ENCODE measurements around the gene KIAA1328. TPM values are rescaled to one million over a fixed set of nuclear protein-coding genes. Genes with fewer than 3 reads are reported as not detected.

KIAA1328 gene
- total and polyA plus RNA-seq, 8 donors: 8.4 to 27.6 (median 22.9) TPM

DNA sequence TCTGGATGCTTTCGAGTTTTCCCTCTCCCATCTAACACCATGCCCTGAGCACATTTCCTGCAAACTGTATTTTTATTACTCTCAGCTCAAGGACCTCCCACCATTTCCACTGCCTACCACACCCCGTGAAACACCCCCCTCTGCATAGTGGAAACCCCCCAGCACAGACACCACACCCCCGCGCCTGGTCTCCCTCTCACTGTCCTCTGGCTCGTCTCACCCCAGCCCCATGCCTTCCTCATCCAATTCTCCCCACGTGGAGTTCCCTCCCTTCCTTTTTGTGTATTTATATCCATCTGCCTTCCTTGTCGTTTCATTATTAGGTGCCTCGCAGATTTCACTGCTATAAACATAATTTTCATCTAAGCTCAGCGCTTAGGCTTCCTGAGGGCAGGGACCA is 429.2 kb downstream of the KIAA1328 start:
- Histone ChIP-seq H3K27ac (no peak overlapping the region), H3K4me3 (no peak overlapping the region), H3K36me3 (no peaks in the 10 kb centered on the region), H3K27me3 (peaks cover 12 to 64% of the 10 kb centered on the region in 2 donors), H3K9me3 (no peaks in the 10 kb centered on the region), H3K4me1 (peaks cover 0 to 15% of the 10 kb centered on the region in 2 donors)
- intact Hi-C loops (cut with DNase I): no loop called here
- DNase-seq: no peak
- ATAC-seq: no peak
- TF ChIP-seq, protein P1, sequence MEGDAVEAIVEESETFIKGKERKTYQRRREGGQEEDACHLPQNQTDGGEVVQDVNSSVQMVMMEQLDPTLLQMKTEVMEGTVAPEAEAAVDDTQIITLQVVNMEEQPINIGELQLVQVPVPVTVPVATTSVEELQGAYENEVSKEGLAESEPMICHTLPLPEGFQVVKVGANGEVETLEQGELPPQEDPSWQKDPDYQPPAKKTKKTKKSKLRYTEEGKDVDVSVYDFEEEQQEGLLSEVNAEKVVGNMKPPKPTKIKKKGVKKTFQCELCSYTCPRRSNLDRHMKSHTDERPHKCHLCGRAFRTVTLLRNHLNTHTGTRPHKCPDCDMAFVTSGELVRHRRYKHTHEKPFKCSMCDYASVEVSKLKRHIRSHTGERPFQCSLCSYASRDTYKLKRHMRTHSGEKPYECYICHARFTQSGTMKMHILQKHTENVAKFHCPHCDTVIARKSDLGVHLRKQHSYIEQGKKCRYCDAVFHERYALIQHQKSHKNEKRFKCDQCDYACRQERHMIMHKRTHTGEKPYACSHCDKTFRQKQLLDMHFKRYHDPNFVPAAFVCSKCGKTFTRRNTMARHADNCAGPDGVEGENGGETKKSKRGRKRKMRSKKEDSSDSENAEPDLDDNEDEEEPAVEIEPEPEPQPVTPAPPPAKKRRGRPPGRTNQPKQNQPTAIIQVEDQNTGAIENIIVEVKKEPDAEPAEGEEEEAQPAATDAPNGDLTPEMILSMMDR (IDR thresholded peaks at IDR 0.05): no peak

DNA sequence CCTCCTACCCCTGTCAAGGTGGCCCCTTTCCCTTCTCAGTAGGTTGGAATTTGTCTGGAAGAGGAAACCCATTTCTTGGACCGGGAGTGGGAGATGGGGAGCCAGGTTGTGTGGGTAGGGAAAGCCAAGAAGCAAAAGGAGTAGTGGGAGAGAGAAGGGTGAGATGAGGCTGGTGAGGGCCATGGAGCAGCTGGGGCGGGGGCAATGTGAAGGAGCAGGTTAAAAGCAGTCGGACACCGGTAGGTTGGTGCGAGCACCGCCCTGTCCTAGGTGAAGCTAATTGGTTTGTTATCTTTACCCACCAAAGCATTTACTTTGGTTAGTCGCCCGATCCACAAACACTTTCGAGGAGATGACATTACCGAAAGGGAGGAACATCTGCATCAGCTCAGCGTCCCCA is 429.9 kb downstream of the KIAA1328 start:
- no peak overlapping the region for H3K4me3 ChIP-seq
- no peaks in the 10 kb centered on the region for H3K36me3 ChIP-seq
- ATAC-seq: no peak
- no peak overlapping the region for H3K27ac ChIP-seq
- H3K9me3 ChIP-seq: no peaks in the 10 kb centered on the region
- H3K27me3 ChIP-seq: peaks cover 6 to 57% of the 10 kb centered on the region in 2 donors
- H3K4me1 ChIP-seq: peaks cover 0 to 10% of the 10 kb centered on the region in 2 donors
- intact Hi-C loops (cut with DNase I): no loop called here
- no peak for DNase-seq
- TF ChIP-seq, protein P1 (IDR thresholded peaks at IDR 0.05): no peak

DNA sequence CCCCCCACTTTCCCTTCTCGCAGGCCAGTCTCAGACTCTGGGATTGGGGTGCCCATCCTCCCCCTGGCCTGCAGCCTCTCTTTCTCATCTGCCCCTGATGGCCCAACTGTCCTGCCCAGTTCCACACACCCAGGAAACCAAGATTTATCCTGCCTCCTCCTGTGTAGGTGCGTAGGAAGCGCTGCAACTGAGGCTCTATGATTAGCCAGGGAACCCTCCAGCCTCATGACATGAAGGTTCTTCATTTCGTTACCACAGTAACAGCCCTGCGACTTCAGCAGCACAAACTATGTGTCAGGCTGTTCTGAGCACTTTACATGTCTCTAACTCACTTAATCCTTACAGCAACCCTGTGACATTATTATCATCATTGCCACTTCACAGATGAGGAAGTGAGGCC is 430.8 kb downstream of the KIAA1328 start:
- intact Hi-C loops (cut with DNase I): no loop called here

DNA sequence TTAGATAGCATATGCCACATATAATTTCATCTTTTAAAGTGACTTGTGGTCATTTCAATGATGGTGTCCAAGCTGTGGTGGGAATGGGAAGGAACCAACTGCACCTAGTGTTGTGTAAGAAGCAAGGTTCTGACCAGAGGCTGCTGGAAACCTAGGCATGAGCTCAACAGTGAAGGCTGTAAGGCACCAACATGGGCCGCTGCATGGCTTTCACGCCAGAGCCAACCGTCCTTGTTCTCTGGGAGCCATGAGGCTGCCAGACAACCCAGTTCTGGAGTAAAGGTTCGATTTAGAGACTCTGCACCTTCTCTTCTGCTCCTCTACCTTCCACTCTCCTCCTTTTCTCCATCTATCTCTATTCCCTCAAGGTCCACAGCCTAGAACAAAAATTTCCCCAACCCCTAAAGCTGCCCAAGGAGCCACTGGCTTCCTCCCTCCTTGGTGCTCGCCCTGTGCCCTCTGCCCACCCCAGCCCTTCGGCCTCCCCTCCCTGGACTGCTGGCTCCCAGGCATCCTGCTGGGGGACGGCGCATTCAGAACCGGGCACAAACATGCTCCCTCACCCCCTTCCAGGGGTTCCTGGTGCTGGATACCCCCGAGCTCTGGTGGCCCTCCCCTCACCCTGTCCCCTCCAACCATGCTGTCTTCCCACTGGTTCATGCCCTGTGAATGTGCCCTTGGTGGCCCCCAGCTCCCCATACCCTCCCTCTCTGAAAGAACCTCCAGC is 431.6 kb downstream of the KIAA1328 start:
- Histone ChIP-seq H3K4me3 (no peak overlapping the region), H3K27ac (no peak overlapping the region), H3K4me1 (no peaks in the 10 kb centered on the region), H3K27me3 (peaks cover 0 to 44% of the 10 kb centered on the region in 2 donors), H3K9me3 (no peaks in the 10 kb centered on the region), H3K36me3 (no peaks in the 10 kb centered on the region)
- intact Hi-C loops (cut with DNase I): no loop called here
- DNase-seq: no peak
- ATAC-seq: no peak
- TF ChIP-seq, protein P1 (IDR thresholded peaks at IDR 0.05): no peak

More for the DNA sequence above, 430.8 kb downstream of the KIAA1328 start:
- no peaks in the 10 kb centered on the region for H3K9me3 ChIP-seq
- H3K27me3 ChIP-seq: peaks cover 0 to 48% of the 10 kb centered on the region in 2 donors
- no peak overlapping the region for H3K27ac ChIP-seq
- no peaks in the 10 kb centered on the region for H3K36me3 ChIP-seq
- TF ChIP-seq, protein P1 (IDR thresholded peaks at IDR 0.05): no peak
- H3K4me1 ChIP-seq: peaks cover 0 to under 1% of the 10 kb centered on the region in 2 donors
- DNase-seq (no peak), ATAC-seq (no peak)
- no peak overlapping the region for H3K4me3 ChIP-seq

DNA sequence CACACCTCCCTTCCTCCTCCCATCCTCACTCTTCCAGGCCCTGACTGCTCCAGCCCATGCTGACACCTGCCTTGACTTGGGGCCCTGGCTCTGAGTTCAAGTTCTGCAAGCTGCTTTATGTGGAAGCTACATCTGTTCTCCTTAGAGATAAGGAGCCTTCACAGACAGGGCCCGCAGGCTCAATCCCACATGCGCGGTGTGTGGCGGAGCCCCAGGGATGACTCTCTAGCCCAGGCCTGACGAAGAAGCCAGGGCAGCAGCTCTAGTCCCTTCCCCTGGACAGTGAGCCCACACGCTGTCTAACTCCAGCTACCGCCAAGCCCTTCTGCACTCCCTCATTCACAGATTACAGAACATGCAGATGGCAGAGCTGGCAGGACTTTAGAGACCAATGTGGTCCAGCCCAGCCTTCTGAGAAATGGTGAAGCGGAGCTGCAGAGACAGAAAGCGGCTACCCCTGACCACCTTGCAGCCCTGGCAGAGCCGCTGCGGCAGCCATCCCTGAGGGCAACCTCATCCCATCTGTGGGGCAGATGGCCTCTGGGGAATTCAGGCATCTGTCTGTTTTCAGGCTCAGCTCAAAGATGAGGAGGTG is 432.4 kb downstream of the KIAA1328 start:
- TF ChIP-seq, protein P1 (IDR thresholded peaks at IDR 0.05): no peak
- intact Hi-C loops (cut with DNase I): no loop called here
- Histone ChIP-seq H3K9me3 (no peaks in the 10 kb centered on the region), H3K36me3 (no peaks in the 10 kb centered on the region), H3K27ac (no peak overlapping the region), H3K4me1 (no peaks in the 10 kb centered on the region), H3K27me3 (peaks cover 0 to 44% of the 10 kb centered on the region in 2 donors), H3K4me3 (no peak overlapping the region)
- ATAC-seq: no peak
- no peak for DNase-seq

Measured in left lung (tissue), 10 donors.